ENCODE measurements around the gene TTC9B.
"Not testable (repeated sequence)": the region's sequence is repeated elsewhere in the genome, so short reads cannot be mapped to it uniquely, and the experiment has no call there.

The TTC9B gene

DNA sequence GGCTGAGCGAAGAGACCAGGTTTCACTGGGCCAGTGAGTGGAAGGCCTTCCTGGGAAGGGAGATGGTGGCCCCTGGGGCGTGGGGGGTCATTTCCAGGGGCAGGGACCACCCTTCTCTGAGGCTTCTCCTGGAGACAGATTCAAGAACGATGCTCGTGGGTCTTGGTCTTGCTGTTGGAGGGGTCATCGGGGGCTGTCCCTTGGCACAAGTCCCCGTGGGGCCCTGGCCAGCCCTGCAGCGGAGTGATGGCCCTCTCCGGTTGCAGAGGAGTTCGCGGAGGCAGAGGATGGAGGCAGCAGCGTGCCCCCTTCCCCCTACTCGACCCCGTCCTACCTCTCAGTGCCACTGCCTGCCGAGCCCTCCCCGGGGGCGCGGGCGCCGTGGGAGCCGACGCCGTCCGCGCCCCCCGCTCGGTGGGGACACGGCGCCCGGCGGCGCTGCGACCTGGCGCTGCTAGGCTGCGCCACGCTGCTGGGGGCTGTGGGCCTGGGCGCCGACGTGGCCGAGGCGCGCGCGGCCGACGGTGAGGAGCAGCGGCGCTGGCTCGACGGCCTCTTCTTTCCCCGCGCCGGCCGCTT is 4.8 kb downstream of the TTC9B start:
- no peak for DNase-seq

- DNase-seq: no peak
These were observed 7.3 kb downstream of the TTC9B start for GRCh38 chr19:40210889-40211288.

DNA sequence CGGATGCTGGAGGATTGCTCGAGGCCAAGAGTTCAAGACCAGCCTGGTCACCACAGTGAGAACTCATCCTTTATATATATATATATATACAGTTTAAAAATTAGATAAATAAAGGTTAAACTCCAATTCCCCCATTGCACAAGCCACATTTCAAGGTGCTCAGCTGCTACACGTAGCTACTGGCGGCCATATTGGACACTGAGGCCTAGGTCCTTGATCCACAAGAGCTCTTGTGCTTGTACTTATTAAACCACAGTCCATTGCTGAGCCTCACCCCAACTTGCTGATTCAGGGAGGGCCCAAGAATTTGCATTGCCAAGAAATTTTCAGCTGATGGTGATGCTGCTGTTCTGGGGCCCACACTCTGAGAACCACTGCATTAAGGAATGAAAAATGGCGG is 9.6 kb downstream of the TTC9B start:
- no peak for DNase-seq

- no peak for DNase-seq
These were observed 12.4 kb downstream of the TTC9B start for GRCh38 chr19:40205760-40206159.

- DNase-seq: no peak
These were observed 13.8 kb downstream of the TTC9B start for GRCh38 chr19:40204381-40204780.

DNA sequence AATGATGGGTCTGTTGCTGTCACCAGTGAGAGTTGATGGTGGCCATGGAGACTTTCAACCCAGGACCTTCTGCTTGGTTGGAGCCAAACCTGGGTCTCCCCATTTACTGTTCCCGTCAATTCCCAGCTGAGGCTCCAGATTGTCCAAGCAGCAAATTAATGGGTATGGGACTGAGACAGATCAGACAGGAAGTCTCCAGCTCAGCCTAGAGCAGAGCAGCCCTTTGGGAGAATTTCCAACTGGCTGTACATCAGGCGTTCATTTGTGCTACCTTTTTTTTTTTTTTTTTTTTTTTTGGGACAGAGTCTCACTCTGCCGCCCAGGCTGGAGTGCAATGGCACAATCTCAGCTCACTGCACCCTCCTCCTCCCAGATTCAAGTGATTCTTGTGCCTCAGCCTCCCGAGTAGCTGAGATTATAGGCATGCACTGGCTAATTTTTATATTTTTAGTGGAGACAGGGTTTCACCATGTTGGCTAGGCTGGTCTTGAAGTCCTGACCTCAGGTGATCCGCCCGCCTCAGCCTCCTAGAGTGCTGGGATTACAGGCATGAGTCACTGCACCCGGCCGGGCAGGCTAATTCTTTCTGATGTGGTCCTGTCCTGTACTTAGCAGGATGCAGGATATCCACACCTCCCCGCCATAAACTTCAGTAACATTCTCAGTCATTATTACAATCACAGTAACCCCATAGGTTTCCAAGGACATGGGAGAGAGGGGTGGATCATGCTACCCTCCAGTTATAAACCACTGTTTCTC is 17.7 kb downstream of the TTC9B start:
- DNase-seq: no peak

- DNase-seq: no peak
These were observed 19.8 kb downstream of the TTC9B start for GRCh38 chr19:40198272-40198990.

GRCh38 chr19:40193587-40193849 is 24.7 kb downstream of the TTC9B start:
- no peak for DNase-seq

GRCh38 chr19:40192758-40193586 is 25.2 kb downstream of the TTC9B start:
- DNase-seq: no peak

GRCh38 chr19:40191836-40192646 is 26.1 kb downstream of the TTC9B start:
- DNase-seq: no peak

DNA sequence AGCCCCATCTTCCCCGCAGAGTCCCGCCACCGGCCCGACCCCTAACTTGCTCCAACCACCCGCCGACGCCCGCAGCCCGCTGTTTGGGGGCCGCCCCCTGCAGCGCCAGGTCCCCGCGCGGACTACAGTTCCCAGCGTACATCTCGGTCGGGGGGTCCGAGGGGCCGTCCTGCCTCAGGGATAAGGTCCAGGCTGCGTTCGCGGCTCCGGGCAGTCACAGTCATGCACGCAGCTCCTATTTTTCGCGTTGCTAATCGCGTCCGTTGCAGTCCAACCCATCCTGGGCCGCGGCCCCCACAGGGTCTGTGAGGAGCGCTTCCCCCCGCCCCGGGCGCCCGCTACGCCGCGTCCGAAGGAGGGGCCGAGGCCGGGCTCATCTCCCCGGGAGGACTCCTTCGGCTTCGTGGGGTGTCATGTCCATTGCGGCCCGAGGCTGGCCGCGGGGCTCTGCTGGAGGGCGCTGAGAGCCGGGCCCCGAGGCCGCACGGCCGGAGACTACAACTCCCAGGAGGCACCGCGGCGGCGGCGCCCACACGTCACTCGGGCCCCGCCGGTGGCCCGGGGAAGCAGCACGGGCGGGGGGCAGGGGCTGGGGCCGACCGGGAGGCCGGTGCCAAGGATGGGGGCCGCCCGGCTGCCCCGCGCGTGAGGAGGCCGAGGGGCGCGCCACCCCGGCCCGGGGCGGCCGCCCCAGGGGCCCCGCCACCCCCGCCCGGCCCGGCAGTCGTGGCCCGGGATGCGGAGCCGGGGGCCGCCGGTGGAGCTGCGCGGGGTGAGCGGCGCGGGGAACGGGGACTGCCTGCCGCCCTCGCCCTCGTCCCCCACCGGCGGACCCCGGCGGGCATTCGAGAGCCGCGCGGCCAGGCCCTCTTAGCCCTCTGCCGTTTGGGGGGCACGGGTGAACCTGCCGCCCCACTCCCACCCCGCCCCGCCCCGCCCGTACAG is 27.0 kb downstream of the TTC9B start, which contains the start of gene MAP3K10:
Gene MAP3K10, plus strand, starts transcription at position 536 of the 945 bp plus-strand sequence. CDS start 606 bp downstream, outside the sequence.
- DNase-seq: peak; percentile 44

DNA sequence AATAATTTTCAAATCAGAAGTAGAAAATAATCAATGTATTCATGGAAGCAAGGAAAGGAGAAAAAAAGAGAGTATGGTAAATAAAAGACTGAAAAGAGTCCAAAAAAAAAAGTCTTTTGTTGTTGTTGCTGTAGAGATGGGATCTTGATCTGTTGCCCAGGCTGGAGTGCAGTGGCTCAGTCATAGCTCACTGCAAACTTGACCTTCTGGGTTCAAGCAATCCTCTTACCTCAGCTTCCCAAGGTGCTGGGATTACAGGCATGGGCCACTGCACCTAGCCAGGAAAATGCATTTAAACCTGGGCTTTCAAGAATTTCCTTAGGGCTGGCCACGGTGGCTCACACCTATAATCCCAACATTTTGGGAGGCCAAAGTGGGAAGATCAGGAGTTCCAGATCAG is 33.9 kb downstream of the TTC9B start:
- no peak for DNase-seq

GRCh38 chr19:40178756-40179155 is 39.4 kb downstream of the TTC9B start:
- DNase-seq: no peak

- DNase-seq: no peak
These were observed 40.7 kb downstream of the TTC9B start for GRCh38 chr19:40177286-40178070.

GRCh38 chr19:40175820-40176219 is 42.4 kb downstream of the TTC9B start:
- DNase-seq: no peak

DNA sequence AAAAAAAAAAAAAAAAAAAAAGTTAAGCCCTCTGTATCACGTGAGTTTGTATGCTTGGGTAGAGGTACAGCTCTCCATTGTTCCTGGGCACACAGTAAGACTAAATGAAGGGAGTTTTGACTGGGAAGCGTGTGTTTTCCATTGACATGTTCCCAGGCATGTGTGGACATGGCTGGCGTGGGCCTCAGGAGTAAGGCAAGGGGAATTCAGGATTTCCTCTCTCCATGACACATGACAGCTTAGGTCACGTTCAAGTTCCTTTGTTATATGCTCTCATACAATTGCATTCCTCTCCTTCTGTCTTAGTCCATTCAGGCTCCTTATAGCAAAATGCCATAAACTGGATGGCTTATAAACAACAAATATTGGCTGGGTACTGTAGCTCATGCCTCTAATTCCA is 44.1 kb downstream of the TTC9B start:
- DNase-seq: no peak

DNA sequence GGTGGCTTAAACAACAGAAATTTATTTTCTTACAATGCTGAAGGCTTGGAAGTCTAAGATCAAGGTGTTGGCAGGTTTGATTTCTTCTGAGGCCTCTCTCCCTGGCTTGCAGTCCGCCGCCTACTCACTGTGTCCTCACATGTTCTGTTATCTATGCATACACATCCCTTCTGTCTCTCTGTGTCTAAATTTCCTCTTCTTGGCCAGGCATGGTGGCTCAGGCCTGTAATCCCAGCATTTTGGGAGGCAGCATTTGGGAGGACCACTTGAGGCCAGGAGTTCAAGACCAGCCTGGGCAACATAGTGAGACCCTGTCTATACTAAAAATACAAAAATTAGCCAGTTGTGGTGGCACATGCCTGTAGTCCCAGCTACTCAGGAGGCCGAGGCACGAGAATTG is 46.9 kb downstream of the TTC9B start:
- DNase-seq: not testable (repeated sequence)

DNA sequence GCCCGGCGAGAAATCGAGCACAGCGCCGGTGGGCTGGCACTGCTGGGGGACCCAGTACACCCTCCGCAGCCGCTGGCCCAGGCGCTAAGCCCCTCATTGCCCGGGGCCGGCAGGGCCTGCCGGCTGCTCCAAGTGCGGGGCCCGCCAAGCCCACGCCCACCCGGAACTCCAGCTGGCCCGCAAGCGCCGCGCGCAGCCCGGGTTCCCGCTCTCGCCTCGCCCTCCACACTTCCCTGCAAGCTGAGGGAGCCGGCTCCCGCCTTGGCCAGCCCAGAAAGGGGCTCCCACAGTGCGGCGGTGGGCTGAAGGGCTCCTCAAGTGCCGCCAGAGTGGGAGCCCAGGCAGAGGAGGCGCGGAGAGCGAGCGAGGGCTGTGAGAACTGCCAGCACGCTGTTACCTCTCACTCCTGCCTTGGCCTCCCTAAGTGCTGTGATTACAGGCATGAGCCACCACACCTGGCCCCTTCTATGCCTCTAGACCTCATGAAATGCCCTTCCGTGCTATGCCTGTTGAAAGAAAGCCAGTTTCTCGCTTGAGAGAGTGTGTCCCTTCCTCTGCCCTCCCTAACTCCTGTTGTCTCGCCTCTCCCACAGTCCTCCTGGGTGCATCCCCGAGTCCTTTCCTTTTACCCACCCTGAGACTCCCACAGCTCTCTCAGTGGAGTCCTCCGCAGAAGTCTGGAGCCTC is 47.7 kb downstream of the TTC9B start:
- not testable (repeated sequence) for DNase-seq

GRCh38 chr19:40169482-40170302 is 48.5 kb downstream of the TTC9B start:
- DNase-seq: not testable (repeated sequence)
